NK-92 treated with Interleukin-12 subunit alpha and Interleukin-12 subunit beta, amount 100 ng/mL, for 24 hours (cell line): ENCODE data around the gene P2RY4.
"Not testable (repeated sequence)": the region's sequence is repeated elsewhere in the genome, so short reads cannot be mapped to it uniquely, and the experiment has no call there.

ENCODE experiments used
- DNase-seq: peaks from one replicate; lab custom pipeline; 2025; lab: John Stamatoyannopoulos, UW

Gene P2RY4

DNA sequence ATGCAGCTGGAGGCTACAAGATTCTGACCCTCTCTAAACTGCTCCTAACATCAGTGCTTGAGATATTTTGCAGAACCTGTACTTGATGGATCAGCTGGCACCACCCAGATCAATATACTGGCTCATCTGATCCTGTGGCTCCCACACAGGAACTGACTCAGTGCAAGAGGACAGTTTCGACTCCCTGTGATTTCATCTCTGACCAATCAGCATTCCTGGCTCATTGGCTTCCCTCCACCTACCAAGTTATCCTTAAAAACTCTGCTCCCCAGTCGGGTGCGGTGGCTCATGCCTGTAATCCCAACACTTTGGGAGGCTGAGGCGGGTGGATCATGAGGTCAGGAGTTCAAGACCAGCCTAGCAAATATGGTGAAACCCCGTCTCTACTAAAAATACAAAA, 16.4 kb downstream of the P2RY4 start:
- DNase-seq: not testable (repeated sequence)

DNA sequence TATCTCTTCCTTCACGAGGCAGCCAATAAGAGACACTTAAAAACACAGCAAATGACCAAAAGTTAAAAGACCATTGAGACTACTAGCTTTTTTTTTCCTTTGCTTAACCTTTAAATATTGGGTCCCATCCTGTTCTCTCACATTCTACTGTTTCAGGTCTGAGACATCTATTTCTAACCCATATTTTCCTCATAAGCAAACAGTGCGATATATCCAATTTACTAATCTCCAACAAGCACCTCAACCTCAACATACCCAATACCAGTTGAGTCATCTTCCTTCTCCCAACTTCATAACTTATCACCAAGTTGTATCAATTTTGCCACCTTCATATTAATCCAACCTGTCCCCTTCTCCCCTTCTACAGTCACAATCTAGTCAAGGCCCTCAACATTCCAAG, 18.5 kb downstream of the P2RY4 start:
- no peak for DNase-seq

DNA sequence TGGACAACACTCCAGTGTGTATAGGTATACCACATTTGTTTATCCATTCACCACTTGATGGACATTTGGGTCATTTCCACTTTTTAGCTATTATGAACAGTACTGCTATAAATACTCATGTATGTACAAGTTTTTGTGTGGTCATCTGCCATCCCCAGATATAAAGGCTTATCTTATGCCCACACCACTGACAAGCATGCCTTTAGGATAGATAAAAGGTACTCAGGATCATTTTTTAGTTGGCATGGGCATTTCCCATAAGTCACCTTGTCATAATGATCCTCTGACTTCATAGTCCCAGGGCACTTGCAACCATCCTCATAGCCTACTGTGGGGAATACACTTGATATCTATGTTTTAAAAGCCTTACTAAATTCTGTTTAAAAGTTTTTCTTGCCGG, 19.3 kb downstream of the P2RY4 start:
- no peak for DNase-seq

DNA sequence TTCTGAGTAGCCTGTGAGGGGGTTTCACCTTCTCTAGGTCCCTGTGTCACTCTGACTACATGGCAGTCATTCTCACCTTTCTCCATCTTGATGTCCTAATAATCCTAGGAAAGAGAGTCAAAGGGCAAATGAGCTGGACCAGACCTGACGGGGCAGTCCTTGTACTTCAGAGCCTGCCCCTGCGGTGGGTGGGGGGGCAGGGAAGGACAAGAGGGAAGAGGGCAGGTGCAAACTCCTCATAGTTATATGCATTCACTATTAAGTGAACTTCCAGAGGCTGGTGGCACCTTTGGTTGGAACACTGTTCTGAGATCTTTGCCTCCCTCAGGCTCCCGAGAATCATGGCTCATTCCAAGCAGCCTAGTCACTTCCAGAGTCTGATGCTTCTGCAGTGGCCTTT, 25.6 kb downstream of the P2RY4 start, which contains the start of gene AWAT1:
AWAT1 (plus strand) TSS at position 301 of the 400 bp plus-strand sequence; CDS start at position 342, 41 bp downstream.
- no peak for DNase-seq

DNA sequence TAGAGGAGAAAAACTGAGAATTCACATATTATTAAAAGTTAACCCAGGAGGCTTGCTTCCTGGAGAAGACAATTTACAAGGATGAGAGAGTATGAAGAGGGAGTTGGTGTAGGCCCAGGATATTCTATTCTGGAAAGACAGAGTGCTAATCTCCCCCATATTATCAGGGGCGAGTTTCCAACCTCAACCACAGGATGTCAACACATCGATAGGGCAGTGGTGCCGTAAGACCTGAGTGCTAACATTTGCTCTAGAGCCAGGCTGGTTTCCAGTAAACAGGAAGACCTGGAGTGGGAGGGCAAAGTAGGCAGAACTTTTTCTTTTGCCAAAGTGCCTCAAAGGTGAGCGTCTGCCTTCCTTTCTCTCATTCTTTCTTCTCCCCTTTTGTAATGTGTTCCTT, 28.3 kb downstream of the P2RY4 start:
- no peak for DNase-seq

DNA sequence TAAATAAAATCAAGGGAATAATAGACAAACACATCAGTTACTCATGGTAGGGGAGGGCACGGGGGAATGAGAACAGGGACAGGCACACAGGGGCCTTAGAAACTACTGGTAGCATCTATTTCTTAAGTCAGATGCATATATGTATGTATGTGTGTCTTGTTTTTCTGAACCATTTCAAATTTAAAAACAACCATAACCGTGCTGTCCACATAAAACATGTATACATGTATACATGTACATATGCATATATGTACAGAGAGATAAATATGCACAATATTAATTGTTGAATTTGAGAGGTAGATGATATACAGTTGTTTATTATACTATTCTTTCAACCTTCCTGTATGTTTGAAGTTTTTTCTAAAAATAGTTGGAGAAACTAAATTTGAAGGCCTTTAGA, 33.3 kb downstream of the P2RY4 start:
- no peak for DNase-seq

DNA sequence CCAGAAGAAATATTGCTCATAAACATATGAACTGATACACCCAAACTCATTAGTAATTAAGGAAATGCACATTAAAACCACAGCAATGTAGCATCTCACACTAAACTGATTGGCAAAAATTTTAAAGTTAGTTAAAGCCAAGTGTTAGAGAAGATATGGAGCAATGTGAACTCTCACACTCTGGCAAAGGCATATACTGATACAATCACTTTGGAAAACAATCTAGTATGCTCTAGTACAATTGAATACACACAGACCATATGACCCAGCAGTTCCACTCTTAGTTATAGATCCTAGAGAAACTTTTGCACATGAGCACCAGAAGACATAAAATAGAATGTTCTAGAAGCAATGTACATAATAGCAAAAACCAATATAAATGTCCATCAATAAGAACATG, 34.0 kb downstream of the P2RY4 start:
- DNase-seq: no peak

DNA sequence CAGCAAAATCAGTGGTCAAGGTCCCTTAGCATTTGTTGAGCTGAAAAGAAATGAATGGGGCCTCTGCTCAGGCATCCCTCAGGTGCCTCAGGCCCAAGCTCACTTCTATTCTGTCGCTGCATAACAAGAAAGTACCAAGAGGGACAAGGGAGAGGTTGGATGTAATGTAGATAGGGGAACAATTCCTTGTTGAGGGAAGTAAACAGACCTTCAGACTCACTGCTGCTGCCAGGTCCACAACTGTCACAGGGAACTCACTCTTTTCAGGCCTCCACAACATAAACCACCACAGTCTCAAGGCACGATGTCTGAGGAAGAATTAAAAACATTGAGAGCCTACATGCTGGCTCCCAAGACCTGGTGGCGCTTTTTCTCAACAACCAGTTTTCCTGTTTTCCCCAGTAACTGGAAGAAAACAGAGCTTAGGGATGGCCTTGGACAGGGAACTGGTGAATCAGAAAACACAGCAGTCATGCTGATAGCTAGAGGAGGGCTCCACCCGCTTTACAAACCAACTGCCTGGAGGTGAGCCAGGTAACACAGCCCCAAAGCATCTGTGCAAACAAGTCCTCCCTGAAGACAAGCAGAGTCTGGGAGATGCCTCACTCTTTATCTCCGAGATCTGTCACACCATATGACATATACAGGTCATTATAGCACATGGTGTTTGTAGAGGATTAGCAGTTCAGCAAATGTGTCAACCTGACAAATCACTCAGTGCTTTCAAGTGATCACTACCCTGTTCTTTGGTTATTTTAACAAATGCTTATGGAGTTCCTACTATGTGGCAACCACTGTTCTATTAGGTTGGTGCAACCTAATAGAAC, 39.9 kb downstream of the P2RY4 start:
- no peak for DNase-seq

DNA sequence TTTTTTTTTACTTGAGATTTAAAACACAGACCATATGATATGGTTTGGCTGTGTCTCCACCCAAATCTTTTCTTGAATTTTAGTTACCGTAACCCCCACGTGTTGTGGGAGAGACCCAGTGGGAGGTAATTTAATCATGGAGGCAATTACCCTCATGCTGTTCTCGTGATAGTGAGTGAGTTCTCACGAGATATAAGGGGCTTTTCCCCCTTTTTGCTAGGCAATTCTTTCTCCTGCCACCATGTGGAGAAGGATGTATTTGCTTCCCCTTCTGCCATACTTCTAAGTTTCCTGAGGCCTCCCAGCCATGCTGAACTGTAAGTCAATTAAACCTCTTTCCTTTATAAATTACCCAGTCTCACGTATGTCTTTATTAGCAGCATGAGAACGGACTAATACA, 50.4 kb downstream of the P2RY4 start:
- not testable (repeated sequence) for DNase-seq

DNA sequence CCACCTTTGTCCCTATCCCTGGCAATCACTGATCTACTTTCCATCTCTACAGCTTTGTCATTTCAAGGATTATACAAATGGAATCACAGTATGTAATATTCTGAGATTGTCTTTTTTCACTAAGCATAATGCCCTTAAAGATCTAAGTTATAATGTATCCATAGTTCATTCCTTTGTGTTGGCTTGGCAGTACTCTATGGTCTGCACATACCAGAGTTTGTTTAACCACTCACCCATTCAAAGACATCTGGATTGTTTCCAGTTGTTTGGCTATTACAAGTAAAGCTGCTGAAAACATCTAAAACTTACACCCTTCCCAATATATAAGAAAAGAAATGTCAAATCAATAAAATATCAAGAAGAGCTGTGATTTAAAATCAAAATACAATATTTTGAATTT, 51.5 kb downstream of the P2RY4 start:
- DNase-seq: no peak
